Spleen (tissue), 11 donors: ENCODE results near the gene WDR20. TPM values are rescaled to one million over a fixed set of nuclear protein-coding genes. Genes with fewer than 3 reads are reported as not detected.
A peak's percentile ranks its signal among the peaks of the same experiment; 100 is the strongest.
"Not testable (repeated sequence)": the region's sequence is repeated elsewhere in the genome, so short reads cannot be mapped to it uniquely, and the experiment has no call there.

ENCODE experiments used
- DNase-seq: peaks from one replicate; pipeline ENCODE4 v3.0.0-alpha.2; 2020
- H3K27ac ChIP-seq, 8 donors: fragments of 200-600 bp; sonication (generic) in 7 of 8; 1 replicate in 4 of 8; 2 replicates in 4 of 8; pipeline versions ENCODE4 v1.5.0 to v1.8.0; 2016 to 2021; ENCODE audit warnings: inconsistent platforms in 4 of 8, mild to moderate bottlenecking in 4 of 8, moderate library complexity in 1 of 8
- H3K27me3 ChIP-seq, 7 donors: fragments of 200-600 bp; sonication (generic) in 6 of 7; replicated peaks in 1 of 7; 1 replicate in 4 of 7; 2 replicates in 3 of 7; pipeline versions ENCODE4 v1.5.0 to v1.8.0; 2016 to 2021; ENCODE audit warnings: inconsistent platforms in 3 of 7, mild to moderate bottlenecking in 1 of 7
- H3K36me3 ChIP-seq, 6 donors: fragments of 200-600 bp; sonication (generic) in 5 of 6; 1 replicate in 4 of 6; 2 replicates in 2 of 6; pipeline versions ENCODE4 v1.5.0 to v1.8.0; 2016 to 2021; ENCODE audit warnings: inconsistent platforms in 2 of 6
- H3K4me1 ChIP-seq, 6 donors: fragments of 200-600 bp; sonication (generic) in 5 of 6; 1 replicate in 3 of 6; 2 replicates in 3 of 6; pipeline versions ENCODE4 v1.5.0 to v1.8.0; 2016 to 2021; ENCODE audit warnings: inconsistent platforms in 3 of 6
- H3K4me3 ChIP-seq, 8 donors: fragments of 200-600 bp; sonication (generic) in 7 of 8; 1 replicate in 4 of 8; 2 replicates in 4 of 8; pipeline versions ENCODE4 v1.5.0 to v1.8.0; 2016 to 2021; ENCODE audit warnings: inconsistent platforms in 4 of 8, mild to moderate bottlenecking in 4 of 8, moderate library complexity in 2 of 8
- H3K9me3 ChIP-seq, 8 donors: fragments of 200-600 bp; sonication (generic) in 7 of 8; 1 replicate in 4 of 8; 2 replicates in 4 of 8; pipeline versions ENCODE4 v1.5.0 to v1.8.0; 2016 to 2021; ENCODE audit warnings: inconsistent platforms in 4 of 8
- POLR2A ChIP-seq, 3 donors: fragments of 450-650 bp; IDR thresholded peaks; one replicate each; pipeline ENCODE4 v1.5.1; 2017; ENCODE audit warnings: antibody characterized with exemption in 3 of 3, mild to moderate bottlenecking in 1 of 3
- POLR2AphosphoS5 ChIP-seq, 3 donors: sonication (generic); formaldehyde crosslinking; IDR thresholded peaks; one replicate each; pipeline ENCODE4 v1.5.1; 2017; ENCODE audit warnings: antibody characterized with exemption in 3 of 3
- WGBS, 5 donors: extraction: QIAGEN DNeasy Blood & Tissue Kit in 3 of 5; methylation state at CpG; one replicate each; pipeline versions ENCODE4 v1.1.5 to v1.1.7; 2013 to 2018; 5-methylcytosine and 5-hydroxymethylcytosine counted together
- intact Hi-C: fragments of 100-400 bp; cut with DNase I; formaldehyde crosslinking; loops from one replicate; pipeline ENCODE4 v1.15.0; 2023; ENCODE audit warnings: low total_unique reads
- polyA plus RNA-seq, 3 donors: library from polyadenylated mRNA; stranded (reverse); fragments of 200-250 nt; gene quantifications; one replicate each; pipeline ENCODE4 v1.2.1, GENCODE V29; 2013
- total RNA-seq, 7 donors: library from RNA; depleted of rRNA in 3 of 7; stranded (reverse); fragments of >200 nt in 3 of 7; fragmentation: NEBNext Ultra II Directional in 4 of 7; extraction: Animal tissue kit (Norgen Biotek cat#: 25700) in 4 of 7; gene quantifications; one replicate each; pipeline versions ENCODE4 v1.1.0 to v1.2.1, GENCODE V29; 2016 to 2021
- TF ChIP-seq, protein P1 (sequence below), 11 experiments: fragments of 200-600 bp in 7 of 11; fragments of 450-650 bp in 4 of 11; sonication (generic) in 4 of 11; IDR thresholded peaks in 8 of 11; conservative IDR thresholded peaks in 3 of 11; 1 replicate in 7 of 11; 2 replicates in 4 of 11; pipeline versions ENCODE4 v1.4.0 to v1.8.0; 2016 to 2021; ENCODE audit warnings: antibody characterized with exemption in 11 of 11, inconsistent platforms in 4 of 11, mild to moderate bottlenecking in 1 of 11
- donor health status: healthy with polysubstance abuse.
- donor health status: DM: no; HTN: no; CAD: no; lungs with moderate emphysema.
- donor health status: DM: no; HTN: no; CAD: no.
- donor health status: Bipolar disorder and iron deficiency.
- donor health status: healthy.
- donor health status: DM: no; HTN: no; CAD: no.
- donor health status: DM: yes; HTN: yes; CAD: no.

WDR20 gene
- total and polyA plus RNA-seq, 10 donors, result 8.7 to 40.8 (median 28.2) TPM

DNA sequence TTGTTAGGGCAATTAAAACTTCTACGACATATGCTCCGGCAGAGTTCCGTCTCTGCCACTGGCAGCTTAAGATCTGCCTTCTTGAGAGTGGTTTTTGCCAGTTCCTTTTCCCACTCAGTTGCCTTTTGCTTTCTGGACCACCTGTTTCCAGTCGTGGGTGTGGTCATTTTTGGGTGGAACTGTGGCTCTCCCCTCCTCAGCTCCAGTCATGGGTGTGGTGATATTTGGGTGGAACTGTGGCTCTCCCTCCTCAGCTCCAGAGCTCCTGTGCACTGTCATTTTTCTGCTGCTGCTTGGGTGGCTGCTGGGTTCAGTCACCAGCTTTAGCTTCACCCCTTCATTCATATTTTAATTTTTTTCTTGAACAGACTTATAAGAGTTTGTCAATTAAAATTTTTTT is 25.3 kb downstream of the WDR20 start:
- Histone ChIP-seq H3K4me1 (peaks cover 7 to 86% (median 11%) of the 10 kb centered on the region in 6 donors), H3K27ac (no peak overlapping the region), H3K4me3 (no peak overlapping the region), H3K9me3 (no peaks in the 10 kb centered on the region), H3K36me3 (peaks cover 0 to 33% (median 0%) of the 10 kb centered on the region in 6 donors), H3K27me3 (no peaks in the 10 kb centered on the region)
- intact Hi-C loops, result no loop called here
- 82 to 88% (median 84%) methylated on average over 4 of the region's 4 CpGs for WGBS, 5 donors
- no peak for DNase-seq
- TF ChIP-seq POLR2AphosphoS5 (IDR thresholded peaks at IDR 0.05) (no peak), POLR2A (IDR thresholded peaks at IDR 0.05) (no peak)
- TF ChIP-seq, protein P1, sequence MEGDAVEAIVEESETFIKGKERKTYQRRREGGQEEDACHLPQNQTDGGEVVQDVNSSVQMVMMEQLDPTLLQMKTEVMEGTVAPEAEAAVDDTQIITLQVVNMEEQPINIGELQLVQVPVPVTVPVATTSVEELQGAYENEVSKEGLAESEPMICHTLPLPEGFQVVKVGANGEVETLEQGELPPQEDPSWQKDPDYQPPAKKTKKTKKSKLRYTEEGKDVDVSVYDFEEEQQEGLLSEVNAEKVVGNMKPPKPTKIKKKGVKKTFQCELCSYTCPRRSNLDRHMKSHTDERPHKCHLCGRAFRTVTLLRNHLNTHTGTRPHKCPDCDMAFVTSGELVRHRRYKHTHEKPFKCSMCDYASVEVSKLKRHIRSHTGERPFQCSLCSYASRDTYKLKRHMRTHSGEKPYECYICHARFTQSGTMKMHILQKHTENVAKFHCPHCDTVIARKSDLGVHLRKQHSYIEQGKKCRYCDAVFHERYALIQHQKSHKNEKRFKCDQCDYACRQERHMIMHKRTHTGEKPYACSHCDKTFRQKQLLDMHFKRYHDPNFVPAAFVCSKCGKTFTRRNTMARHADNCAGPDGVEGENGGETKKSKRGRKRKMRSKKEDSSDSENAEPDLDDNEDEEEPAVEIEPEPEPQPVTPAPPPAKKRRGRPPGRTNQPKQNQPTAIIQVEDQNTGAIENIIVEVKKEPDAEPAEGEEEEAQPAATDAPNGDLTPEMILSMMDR (IDR thresholded peaks at IDR 0.05 in 8 of 11, conservative IDR thresholded peaks at IDR 0.05 in 3 of 11), result no peak

- 94 to 97% (median 96%) methylated on average over 3 of the region's 3 CpGs for WGBS, 5 donors
Measured at GRCh38 chr14:102170061-102170460, 30.4 kb downstream of the WDR20 start.

GRCh38 chr14:102171173-102172020 is 31.7 kb downstream of the WDR20 start:
- H3K27me3 ChIP-seq, result no peaks in the 10 kb centered on the region
- intact Hi-C loops, result no loop called here
- no peak overlapping the region for H3K4me3 ChIP-seq
- TF ChIP-seq, protein P1 (IDR thresholded peaks at IDR 0.05 in 8 of 11, conservative IDR thresholded peaks at IDR 0.05 in 3 of 11), result no peak
- TF ChIP-seq POLR2AphosphoS5 (IDR thresholded peaks at IDR 0.05) (no peak), POLR2A (IDR thresholded peaks at IDR 0.05) (no peak)
- peaks cover 3 to 50% (median 10%) of the 10 kb centered on the region in 6 donors for H3K4me1 ChIP-seq
- peak overlapping the region in 2 of 8 donors; percentile 12 to 14 for H3K27ac ChIP-seq
- WGBS, 5 donors, result 77 to 83% (median 81%) methylated on average over 4 of the region's 4 CpGs
- H3K36me3 ChIP-seq, result peaks cover 0 to 24% (median 0%) of the 10 kb centered on the region in 6 donors
- H3K9me3 ChIP-seq, result no peaks in the 10 kb centered on the region
- DNase-seq, result no peak

More at GRCh38 chr14:102170061-102170460, 30.4 kb downstream of the WDR20 start:
- intact Hi-C loops, result no loop called here
- Histone ChIP-seq H3K9me3 (no peaks in the 10 kb centered on the region), H3K27me3 (no peaks in the 10 kb centered on the region), H3K27ac (no peak overlapping the region), H3K4me1 (peaks cover 3 to 58% (median 9%) of the 10 kb centered on the region in 6 donors), H3K36me3 (peaks cover 0 to 29% (median 0%) of the 10 kb centered on the region in 6 donors), H3K4me3 (no peak overlapping the region)
- DNase-seq, result no peak
- TF ChIP-seq POLR2AphosphoS5 (IDR thresholded peaks at IDR 0.05), result no peak
- TF ChIP-seq, protein P1 (IDR thresholded peaks at IDR 0.05 in 8 of 11, conservative IDR thresholded peaks at IDR 0.05 in 3 of 11), result no peak
- no peak for TF ChIP-seq POLR2A (IDR thresholded peaks at IDR 0.05)

DNA sequence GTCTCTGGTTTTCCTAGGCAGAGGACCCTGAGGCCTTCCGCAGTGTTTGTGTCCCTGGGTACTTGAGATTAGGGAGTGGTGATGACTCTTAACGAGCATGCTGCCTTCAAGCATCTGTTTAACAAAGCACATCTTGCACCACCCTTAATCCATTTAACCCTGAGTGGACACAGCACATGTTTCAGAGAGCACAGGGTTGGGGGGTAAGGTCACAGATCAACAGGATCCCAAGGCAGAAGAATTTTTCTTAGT is 32.2 kb downstream of the WDR20 start:
- H3K27me3 ChIP-seq, H3K27ac ChIP-seq, H3K4me3 ChIP-seq, H3K9me3 ChIP-seq, DNase-seq, intact Hi-C loops: not testable (repeated sequence)
- Histone ChIP-seq H3K4me1 (peaks cover 3 to 44% (median 10%) of the 10 kb centered on the region in 6 donors), H3K36me3 (peaks cover 0 to 24% (median 0%) of the 10 kb centered on the region in 6 donors)
- WGBS, 5 donors, result 67 to 89% (median 76%) methylated on average over 1 of the region's 2 CpGs; no CpG with 5 or more reads in 1 of the 5 donors

- DNase-seq, H3K27ac ChIP-seq, H3K4me3 ChIP-seq, H3K9me3 ChIP-seq, H3K27me3 ChIP-seq, intact Hi-C loops: not testable (repeated sequence)
- 96 to 98% (median 97%) methylated on average over 10 to 31 of the region's 31 CpGs for WGBS, 5 donors
- Histone ChIP-seq H3K36me3 (peaks cover 0 to 17% (median 0%) of the 10 kb centered on the region in 6 donors), H3K4me1 (peaks cover 2 to 43% (median 7%) of the 10 kb centered on the region in 6 donors)
Measured at GRCh38 chr14:102172721-102173120, 33.0 kb downstream of the WDR20 start.
